GM18511 (cell line): ENCODE measurements around the gene MYB.
"Not testable (repeated sequence)": the region's sequence is repeated elsewhere in the genome, so short reads cannot be mapped to it uniquely, and the experiment has no call there.

Experiments
- ATAC-seq: cut with Tn5 transposase; IDR thresholded peaks from one replicate; pipeline ENCODE4 v1.9.1; 2021; ENCODE audit warnings: mild to moderate bottlenecking, moderate library complexity; ENCODE audit not compliant: unreplicated experiment

MYB gene

GRCh38 chr6:135180542-135181332, at the start of gene MYB:
MYB (plus strand) TSS chr6:135181308; CDS start chr6:135181514, 206 bp downstream.
- ATAC-seq: peak; percentile 42

DNA sequence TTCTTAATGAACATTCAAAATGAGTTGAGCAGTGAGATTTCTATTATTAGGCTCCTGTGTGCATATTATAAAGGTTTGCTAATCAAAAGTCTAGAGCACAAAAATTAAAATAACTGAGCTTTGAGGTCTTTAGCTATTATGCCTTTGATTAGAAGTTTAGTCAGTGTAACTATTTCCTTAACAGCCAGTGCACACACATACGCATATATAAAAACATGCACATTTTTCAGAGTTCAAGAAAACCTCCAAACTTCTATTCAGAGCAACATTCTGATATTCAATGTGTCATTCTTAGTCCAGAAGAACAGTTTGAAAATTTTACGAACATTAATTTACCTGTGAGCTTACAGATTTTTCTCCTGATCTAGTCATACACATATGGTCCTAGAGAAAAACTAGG, 48.3 kb upstream of the MYB start:
- ATAC-seq: no peak

DNA sequence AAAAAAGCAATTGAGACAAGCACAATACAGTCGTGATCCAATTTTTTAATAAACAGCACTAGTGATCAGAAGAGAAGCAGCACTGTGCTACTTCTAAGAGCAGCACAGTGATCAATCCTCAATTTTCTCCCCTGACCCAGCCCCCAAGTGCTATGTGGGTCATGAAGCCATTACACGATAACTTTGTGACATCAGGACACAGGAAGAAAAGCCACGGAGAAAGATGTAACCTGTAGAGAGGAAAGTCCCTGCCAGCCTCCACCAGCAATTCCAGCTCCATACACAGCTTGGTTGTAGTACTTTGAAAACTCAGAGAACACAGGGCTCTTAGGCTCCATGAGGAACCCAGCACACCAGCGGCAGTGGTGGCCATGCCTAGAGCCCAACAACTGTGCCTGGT, 45.3 kb upstream of the MYB start:
- ATAC-seq: no peak

- ATAC-seq: no peak
Observed at GRCh38 chr6:135137826-135138225, 43.3 kb upstream of the MYB start.

- ATAC-seq: no peak
Observed at GRCh38 chr6:135141182-135141581, 39.9 kb upstream of the MYB start.

DNA sequence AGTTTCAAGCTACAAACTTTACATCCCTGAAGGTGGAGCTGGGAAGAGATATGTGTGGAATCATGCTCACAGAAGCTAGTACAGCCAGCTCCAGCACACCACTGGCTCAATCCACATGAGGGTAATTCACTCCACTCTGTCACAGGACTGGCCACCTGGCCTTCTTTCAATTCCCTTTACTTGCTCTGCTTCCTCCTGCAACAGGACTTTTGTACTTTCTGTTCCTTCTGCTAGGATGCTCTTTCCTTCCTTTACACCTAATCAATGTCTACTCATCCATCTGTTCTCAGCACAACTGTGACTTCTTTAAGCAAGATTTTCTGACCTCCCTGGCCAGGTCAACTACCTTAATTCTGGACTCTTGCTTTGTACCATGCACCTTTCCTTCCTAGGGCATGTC, 39.4 kb upstream of the MYB start:
- ATAC-seq: peak; percentile 62

- not testable (repeated sequence) for ATAC-seq
Observed at GRCh38 chr6:135142232-135142631, 38.9 kb upstream of the MYB start.

DNA sequence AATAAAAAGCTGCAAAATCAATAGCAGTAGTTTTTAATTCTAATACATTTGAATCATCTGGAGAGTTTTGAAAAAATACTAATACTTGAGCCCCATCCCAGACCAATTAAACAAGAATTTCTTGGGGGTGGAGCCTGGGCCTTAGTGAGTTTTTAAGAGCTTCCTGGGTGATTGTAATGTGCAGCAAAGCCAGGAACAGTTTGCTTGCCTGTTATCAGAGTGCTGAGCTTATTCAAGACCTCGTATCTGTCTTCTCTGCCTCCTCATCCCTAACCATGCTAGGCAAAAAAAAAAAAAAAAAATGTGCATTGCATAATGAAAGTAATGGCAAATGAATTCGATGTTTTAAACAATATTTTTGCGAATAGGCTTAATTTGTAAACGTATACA, 36.4 kb upstream of the MYB start:
- no peak for ATAC-seq

DNA sequence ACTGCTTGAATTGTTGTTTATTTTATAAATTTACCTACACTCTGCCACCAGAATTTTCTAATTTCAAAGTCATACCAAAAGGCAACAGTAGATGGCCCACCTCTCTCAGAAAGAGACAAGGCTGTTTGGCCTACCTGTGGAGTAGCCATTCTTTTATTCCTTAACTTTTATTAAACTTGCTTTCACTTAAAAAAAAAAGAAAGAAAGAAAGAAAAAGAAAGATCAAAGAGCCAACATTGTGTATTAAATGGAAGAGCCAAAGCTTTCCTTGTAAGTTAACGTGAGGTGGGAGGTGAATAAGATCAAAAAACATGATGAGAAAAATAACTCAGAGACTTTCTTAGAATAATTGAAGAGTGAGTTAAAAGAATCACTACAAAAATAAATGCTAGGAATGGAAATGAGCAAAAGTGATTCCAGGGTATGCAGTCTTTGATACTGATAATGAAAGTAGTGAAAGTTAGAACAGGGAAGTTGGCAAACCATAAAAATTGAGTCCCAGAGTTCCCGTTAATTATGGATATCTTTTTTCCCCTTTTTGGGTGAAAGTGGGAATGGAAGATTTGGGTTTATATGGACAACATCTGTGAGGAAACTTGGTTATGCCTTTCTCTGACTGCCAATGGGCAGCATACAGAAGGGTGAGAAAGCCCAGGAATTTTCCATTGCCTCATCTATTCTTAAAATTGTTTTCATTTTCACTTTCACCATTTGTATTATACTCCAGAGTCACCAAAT, 35.9 kb upstream of the MYB start:
- ATAC-seq: no peak

GRCh38 chr6:135146162-135146934, 34.8 kb upstream of the MYB start:
- ATAC-seq: no peak

- no peak for ATAC-seq
Observed at GRCh38 chr6:135147637-135148592, 33.2 kb upstream of the MYB start.

DNA sequence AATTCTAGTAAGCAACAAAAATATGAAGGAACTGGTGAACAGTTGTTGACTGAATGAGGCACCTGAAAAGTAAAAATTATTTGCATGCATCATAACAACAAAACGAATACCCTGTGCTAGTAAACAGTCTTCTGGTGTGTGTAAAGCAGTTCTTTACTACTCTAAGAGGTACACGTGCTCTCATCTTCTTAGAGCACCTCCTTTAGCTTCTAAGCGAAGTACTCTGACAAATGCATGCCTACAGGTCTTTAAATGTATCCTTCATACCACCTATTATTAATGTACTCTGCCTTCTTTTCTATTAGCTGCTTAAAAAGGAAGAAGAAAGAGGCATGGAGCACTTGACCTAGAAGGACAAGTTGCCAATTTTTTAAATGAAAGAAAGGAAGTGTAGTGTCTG, 32.2 kb upstream of the MYB start:
- ATAC-seq: no peak

DNA sequence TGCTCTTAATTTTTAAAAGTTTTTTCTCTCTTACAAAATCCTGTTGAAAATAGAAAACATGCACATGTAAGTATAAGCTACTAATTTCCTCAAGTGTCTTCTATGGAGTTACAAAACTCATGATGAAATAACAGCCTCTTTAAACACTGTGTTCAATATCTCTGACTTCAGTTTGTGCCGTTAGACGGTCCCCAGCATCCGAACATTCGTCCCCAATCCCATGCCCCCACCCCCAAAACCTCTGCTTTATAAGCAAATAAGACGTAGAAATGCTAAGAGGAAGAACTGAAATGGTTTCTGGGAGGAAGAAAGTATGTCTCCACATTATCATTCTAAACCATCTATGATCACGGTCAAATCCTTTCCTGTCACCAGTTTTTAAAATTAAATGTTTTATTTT, 31.7 kb upstream of the MYB start:
- no peak for ATAC-seq

- ATAC-seq: not testable (repeated sequence)
Observed at GRCh38 chr6:135150481-135150880, 30.6 kb upstream of the MYB start.

DNA sequence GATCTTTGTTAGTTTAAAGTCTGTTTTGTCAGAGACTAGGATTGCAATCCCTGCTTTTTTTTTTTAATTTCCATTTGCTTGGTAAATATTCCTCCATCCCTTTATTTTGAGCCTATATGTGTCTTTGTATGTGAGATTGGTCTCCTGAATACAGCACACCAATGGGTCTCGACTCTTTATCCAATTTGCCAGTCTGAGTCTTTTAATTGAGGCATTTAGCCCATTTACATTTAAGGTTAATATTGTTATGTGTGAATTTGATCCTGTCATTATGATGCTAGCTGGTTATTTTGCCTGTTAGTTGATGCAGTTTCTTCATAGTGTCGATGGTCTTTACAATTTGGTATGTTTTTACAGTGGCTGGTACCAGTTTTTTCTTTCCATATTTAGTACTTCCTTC, 27.0 kb upstream of the MYB start:
- not testable (repeated sequence) for ATAC-seq

DNA sequence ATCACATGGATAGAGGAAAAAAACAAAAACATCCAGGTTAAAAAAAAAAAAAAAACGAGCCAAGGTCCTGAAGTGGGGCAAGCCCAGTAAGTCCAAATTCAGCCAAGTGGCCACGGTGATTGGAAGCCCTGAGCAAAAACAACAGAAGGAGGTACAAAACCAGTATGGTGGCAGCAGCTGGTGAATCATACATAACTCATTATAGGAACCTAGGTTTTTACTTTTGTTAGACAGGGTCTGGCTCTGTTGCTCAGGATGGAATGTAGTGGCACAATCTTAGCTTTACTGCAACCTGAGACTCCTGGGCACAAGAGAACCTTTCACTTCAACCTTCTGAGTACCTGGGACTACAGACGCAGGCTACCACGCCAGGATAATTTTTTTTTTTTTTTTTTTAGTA, 22.7 kb upstream of the MYB start:
- no peak for ATAC-seq

DNA sequence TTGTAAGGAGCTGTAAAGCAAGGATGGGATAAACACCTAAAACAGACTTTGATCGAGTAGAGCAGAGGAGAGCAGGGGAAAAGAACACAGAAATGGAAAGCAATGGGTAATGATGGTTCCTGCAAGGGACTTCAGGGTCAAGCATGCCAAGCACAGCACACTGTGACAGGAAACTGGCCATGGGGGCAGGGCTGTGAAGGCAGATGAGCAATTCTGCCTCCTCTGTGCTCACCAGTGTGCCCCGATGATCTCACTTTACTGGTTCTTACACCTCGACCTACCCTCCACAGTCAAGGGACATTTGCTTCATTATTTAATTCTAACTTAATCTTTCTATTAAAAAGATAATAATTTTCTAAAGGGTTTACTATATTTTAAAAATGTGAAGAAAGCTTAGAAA, 21.6 kb upstream of the MYB start:
- ATAC-seq: peak; percentile 65

DNA sequence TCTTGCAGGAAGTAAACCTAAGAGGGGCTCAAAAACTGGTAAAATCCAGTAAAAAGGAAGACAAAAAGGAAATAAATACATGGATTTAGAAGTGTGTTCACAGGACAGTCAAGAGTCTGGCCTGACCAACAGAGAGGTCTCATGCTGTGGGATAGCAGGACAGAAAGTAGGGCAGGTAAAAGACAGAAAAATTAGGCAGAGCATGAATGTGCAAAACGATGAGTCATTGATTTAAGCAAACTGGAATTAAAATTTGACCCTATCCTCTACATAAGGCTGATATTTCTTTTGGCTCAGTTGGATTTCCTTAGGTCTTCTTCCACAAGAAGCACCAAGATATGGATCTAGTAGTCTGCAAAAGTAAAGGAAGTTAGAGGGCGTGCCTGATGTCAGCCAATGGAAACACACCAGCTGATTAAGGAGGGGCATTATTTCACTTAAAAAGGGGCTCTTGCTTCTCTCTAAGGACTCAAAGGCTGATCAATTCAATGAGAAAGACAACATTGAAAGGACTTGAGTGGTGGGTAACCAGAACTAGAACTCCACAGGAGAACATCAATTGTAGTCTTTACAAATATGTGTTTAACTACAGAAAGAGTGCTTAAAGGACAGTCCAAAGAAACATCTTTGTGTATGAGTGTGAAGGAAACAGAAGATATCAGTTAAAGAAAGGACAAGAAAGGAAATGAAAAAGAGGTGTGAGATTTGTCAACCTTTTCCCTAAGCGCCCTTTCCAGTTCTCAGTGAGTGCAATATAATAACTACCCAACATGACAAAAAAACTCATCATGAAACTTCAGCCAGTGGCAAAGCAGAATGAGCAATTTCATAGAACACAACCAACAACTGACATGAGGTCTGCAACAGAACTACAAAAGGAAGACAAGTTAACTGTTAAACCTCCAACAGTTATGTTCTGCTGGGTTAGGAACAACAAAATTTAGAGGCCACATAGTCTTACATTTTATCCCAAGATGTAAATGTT, 19.4 kb upstream of the MYB start:
- ATAC-seq: peak; percentile 36
